Dedifferentiated amniotic fluid mesenchymal stem cell (primary cell): ENCODE data around the gene CUL7.
"Not testable (repeated sequence)": the region's sequence is repeated elsewhere in the genome, so short reads cannot be mapped to it uniquely, and the experiment has no call there.

Source experiments
- DNase-seq: peaks from one replicate; pipeline ENCODE4 v3.0.0-alpha.2; 2016; ENCODE audit errors: extremely low spot score

CUL7 gene

DNA sequence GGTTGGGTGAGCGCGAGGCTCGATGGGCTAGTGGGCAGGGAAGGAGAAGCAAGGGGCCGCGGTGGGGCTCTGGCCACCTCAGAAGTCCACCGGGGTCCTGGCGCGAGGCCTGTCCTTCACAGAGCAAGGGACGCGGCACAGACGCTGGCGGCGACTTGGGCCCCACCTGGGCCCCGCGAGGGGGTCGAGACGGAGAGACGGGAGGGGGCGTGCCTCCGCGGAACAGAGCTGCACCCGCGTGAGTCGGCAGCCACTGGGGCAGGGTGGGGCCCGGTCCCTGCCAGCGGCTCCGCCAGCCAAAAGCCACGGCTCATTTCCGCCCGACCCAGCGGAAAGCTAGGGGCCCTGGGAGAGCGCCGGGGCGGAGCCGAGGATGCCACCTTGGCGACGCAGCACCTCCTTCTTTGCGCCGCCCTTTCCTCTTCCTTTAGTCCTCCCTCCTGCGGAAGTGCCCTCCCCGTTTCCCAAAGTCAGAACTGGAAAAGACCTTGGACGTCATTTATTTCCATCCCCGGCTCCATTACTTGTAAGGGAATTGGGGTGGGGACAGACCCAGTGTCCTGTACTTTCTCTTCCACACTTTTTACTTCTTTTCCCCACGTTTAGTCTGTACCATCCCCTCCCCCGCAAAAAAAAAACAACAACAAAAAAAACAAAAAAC lies at the start of gene CUL7:
TSS of gene CUL7 (minus strand) at position 307 of the 661 bp plus-strand sequence. CDS start 1,063 bp downstream, outside the sequence.
- peak; percentile 94 for DNase-seq

DNA sequence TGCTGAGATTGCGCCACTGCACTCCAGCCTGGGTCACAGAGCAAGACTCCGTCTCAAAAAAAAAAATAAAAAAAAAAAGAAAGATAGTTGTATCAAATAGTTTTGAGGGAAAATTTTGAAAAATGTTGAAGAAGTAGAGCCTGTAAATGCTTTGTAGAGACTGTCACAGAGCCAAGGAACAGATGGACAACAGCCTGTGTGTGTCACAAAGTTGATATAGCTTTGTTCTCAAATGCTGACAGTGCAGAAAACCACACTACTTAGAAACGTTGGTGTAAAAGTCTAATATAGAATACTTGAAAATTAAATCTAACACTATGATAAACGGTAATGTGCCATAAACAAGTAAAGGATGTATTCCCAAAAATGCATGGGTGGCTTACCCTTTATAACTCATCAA lies 47.8 kb upstream of the CUL7 start:
- no peak for DNase-seq

DNA sequence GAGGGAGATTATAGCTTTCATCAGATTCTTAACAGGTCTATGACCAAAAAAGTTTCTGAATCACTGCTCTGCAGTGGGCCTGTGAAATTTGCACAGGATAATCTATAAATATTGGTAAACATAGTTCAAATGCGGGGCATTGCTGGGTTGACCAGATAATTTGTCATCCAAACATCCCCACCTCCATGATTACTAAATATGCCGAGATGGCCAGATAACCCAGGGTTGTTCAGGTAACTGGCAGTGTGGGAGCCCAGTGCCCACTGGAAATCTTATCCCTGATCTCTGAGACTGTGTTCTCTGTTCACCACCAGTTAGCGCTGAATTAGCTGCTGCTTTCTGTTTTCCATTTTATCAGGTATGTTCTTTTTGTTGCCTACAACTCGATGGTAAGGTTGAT lies 43.9 kb upstream of the CUL7 start:
- no peak for DNase-seq

DNA sequence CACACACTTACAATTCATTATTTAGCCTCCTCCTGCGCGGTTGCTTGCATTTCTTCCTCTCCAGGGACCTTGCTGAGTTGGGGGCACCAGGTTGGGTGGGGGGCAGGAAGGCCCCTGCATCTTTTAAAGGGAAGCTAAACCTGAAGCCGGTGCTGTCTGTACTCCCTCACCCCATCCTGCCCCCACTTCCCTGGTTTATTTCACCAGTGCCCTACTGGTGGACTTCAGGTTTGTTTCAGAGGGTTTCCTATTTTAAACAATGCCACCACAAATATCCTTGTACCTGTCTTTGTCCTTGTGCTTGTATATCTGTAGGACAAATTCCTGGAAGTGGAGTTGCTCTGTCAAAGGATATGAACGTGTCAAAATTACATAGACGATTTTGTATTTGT lies 43.4 kb upstream of the CUL7 start:
- DNase-seq = no peak

DNA sequence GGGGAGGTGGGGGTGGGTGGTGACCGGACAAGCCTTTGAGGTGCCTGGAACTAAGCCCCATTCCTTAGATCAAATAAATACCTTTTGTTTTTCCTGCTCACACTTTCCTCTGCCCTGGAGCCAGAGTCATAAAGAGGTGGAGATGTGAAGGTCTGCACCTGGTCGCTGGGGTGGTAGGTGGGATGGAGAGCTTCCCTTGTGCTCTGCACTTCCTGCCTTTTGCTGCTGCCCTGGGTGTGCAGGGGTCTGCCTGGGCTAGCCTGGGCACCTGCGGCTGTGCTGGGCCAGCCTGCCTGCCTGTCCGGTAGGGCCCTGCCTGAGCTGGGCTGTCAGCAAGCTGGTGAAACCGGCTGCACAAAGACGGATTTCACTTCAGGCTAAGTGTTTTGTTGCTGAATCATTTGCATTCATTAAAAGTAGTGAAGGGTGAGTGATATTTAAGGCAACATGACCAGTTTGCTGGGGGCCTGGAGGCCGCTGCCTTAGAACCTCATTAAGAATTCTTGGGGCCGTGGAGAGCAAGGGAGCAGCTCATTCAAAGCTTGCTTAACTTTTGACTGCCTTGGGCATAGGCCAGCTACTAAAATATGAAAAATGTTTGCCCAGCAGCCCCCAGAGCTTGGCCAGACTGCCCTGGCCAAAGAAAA lies 42.9 kb upstream of the CUL7 start:
- peak; percentile 75 for DNase-seq

DNA sequence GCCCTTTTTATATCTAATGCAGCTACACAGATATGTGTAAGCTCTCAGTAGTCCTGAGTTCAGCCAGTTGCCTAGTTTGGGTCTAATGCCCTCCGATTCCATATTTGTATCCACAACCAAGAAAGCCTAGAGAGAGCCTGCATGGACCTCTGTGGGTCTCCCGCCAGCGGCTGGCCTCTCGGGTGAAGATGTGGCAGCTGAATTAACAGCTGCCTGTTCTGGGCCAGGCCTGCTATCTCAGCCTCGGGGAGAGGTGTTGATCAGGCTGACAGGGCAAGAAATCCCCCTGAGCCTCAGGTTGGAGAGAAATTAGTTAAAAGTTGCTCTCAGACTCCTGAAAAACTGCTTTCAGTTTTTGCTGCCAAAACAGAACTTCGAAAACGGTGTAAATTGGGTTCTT lies 42.3 kb upstream of the CUL7 start:
- DNase-seq = no peak

DNA sequence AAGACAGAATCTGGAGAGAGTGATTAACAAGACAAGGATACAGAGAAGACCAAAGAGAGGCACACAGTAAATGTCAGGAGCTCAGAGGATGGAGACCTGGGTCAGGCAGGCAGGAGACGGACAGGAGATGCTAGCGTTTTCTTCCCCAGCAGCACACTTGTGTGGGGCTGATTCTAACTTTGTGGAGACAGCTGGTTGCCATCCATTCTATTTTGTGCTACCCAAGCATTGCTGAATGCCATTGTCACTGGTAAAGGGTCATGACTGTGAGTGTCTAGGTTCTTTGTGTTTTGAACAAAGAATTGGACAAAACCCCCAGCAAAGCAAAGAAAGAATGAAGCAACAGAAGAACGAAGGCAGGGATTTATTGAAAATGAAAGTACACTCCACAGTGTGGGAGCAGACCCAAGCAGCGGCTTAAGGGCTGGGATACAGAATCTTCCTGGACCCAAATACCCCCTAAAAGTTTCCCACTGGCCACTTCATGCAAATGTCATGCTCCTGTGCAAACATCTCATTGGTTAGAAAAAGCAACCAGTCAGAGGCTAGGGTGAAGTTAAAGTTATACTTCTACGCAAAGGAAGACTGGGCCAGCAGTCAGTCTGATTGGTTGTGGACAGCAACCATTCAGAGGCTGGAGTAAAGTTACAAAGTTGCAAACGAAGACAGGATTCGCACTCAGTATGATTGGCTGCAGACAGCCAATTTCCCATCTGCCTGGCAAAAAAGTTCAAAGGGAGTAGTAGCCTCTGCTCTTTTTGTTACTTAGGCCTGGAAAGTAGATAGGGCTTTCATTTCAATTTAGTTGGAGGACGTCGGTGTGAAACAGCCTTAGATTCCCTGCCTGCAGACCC lies 40.0 kb upstream of the CUL7 start:
- peak; percentile 57 for DNase-seq

DNA sequence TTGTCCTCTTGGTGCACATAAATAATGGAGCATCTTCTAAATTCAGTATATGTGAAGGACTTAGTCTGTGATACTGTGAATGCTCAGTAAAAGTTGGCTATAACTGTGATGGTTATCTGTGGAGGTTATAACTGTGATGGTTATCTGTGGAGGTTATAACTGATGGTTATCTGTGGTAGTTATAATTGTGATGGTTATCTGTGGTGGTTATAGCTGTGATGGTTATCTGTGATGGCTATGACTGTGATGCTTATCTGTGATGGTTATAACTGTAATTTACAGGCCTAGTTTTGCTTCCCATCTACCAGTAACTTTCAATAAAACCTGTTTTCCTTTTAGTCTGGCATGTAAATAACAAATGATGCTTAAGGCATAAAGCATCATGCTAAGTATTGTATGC lies 39.0 kb upstream of the CUL7 start:
- DNase-seq = no peak

DNA sequence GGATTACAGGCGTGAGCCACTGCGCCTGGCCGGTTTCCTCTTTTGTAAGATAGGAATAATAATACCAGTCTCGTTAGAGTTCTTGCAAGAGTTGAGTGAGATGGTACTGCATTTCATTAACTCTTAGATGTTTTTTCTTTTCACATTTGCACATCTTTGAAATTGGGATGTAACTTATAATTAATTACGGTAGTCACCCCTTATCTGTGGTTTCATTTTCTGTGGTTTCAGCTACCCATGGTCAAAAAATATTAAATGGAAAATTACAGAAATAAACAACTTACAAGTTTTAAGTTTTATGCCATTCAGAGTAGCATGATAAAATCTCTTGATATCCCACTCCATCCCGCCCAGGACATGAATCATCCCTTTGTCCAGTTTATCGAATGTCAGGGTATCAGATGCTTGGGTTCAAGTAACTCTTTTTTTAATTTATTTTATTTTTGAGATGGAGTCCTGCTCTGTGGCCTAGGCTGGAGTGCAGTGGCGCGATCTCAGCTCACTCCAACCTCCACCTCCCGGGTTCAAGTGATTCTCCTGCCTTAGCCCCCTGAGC lies 37.9 kb upstream of the CUL7 start:
- no peak for DNase-seq

DNA sequence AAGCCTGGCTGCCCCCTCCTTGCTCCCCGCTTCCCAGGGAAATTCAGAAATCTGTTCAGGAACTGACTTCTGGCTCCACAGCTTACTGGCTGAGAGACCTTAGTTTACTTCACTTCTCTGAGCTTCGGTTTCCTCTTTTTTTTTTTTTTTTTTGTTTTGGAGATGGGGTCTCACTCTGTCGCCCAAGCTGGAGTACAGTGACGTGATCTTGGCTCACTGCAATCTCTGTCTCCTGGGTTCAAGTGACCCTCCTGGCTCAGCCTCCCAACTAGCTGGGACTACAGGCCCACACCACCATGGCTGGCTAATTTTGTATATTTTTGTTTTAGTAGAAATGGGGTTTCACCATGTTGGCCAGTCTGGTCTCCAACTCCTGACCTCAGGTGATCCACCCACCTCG lies 37.4 kb upstream of the CUL7 start:
- DNase-seq = no peak

DNA sequence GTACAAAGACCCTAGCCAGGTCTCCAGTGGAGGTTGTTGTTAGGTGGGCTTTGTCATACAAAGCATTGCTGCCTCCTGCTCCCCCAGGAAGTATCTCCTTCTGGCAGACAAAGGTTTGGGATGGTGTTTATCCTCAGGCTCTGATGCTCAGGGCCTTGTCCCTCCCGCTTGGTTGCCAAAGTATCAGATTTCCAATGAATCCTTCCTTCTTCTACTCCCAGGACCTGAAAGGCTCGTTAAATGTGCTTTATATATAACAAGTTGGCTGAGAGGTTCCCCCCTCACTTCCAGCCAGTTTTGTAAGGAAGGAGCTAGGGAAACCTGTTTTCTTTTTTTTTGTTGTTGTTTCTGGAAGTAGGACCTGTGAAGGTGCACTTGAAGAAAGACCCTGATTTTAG lies 36.9 kb upstream of the CUL7 start:
- no peak for DNase-seq

DNA sequence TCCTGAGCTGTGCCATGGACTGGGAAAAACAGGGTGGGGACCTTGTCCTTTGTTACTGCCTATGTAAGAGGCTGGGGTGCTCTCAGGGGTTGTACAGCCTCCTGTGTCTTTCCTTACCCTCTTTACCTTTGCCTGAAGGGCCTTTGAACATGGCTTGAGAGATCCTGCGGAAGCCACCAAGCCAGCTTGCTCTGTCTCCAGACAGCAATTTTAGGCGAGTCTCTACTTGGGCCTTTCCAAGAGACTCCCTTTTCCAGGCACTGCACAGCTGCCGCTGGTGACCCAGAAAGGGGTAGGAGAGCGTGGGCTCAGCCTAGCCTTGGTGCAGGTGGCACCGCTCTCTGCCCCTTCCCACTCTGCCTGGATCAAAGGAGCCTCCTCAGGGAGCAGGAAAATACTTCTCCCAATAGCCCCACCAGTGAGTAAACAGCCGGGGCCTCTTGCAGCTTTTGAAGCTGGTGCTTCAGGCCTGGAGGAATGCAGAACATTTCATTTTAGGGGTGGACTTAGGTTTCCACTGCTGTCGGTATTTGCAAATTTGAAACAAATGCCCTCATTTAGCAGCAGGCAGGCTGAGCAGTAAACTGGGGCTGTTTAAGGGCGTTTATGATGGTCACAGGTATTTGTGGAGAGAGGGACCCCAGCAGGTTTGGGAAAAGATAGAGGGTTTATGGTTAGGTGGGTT lies 36.4 kb upstream of the CUL7 start:
- DNase-seq = peak; percentile 48

DNA sequence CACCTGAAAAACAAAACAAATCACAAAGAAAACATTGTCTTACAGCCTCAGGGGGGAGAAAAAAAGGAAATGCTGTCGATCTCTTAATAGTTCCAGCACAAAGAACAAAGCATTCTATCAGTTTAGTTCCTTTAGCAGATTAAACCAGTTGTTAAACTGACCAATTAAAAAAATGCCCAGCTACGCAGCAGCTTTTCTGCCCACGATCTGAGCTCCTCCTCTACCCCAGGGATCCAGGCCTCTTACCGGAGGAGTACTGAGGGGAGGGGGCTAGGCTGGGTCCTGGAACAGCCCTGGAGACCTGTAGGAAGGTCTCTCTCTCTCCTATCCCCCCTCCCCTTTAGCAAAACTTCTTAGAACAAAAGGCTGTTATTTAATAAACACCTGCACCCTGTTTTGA lies 35.8 kb upstream of the CUL7 start:
- DNase-seq = no peak

DNA sequence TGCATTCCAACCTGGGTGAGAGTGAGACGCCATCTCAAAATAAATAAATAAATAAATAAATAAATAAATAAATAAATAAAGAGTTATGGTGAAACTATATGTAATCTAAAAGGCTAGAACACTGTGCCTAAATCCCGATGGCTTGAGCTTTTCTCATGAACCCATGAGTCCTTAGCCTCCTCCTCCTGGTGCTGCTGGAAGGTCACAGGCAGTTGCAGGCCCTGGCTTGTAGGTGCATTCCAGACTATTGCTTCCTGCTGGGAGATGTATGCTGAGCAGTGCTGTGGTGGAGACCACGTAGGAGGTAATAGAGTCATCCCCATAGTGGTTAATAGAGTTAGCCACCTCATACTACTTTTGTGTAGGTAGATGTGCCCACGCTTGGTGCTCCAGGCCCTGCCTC lies 35.0 kb upstream of the CUL7 start:
- no peak for DNase-seq

DNA sequence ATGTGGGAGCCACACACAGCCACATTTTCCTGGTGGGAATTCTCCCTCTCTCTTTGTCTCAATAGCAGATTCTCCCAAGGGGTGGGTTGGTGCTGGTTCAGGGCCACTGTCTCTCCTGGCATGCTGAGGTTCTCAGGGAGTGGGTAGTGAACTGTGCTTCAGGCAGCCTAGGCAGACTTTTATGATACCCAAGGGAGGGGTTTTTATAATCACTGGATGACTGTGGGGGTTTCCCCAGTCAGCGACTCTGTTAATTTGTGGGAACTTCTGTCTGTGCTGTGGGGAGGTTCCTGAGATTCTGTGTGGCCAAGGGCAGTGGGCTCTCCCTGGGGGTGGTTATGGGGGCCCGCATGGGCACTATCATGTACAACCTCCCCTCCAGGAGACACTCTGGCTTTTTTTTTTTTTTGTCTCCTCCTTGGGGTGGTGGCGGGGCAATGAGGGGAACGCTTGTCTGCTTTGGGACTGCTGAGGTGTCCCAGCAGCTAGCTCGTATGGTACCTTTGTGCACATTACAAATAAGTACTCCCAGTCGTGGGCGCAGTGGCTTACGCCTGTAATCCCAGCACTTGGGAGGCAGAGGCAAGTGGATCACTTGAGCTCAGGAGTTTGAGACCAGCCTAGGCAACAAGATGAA lies 32.5 kb upstream of the CUL7 start:
- no peak for DNase-seq

DNA sequence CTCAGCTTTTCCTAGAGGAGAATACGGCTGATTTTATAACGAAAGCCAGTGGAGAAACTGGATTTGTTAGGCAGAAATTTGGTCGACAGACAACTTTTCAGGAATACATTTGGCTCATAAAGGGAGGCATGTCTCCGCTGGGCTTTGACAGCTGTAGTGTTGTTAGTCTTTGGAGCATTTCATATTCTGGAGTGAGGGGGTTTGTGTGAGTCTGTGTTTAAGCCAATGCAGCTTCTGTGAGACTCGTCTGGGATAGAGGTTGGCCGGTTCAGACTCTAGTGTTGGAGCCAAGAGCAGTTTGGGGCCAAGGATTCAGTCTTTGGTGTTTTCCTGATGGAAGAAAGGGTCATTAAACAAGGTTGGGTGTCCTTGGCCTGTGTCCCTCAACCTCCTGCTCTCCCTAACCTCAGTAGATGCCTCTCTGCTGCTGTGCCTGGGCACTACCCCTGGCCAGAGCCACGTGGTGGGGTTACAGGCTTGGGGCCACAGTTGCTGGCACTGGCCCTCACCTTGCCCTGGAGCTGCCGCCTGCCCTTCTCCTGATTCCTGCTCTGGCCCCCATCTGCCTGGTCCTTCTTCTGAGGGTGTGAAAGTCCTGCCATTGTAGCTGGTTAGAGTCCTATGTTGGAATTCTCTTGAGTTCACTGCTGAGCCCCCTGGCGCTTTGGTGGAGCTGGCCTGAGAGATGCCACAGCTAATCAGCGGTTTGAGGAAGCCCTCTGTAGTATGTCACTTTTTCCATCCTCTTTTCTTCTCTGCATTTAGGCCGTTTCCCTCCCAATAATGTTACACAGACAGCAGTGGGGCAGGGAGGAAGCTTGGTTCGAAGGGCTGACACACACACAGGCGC lies 29.4 kb upstream of the CUL7 start:
- DNase-seq = peak; percentile 34

DNA sequence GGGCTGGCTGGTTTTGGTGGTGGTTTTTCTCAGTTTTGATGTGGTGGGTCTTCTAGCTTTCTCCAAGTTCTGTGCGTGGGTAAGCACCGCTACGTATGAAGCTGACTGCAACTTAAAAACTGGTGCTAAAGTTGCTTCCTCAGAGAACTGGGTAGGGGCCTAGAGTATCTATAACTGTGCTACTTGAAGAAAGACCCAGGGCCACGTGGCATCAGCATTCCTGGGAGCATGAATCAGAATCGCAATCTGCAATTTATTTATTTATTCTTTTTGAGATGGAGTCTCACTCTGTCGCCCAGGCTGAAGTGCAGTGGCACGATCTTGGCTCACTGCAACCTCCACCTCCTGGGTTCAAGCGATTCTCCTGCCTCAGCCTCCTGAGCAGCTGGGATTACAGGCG lies 28.3 kb upstream of the CUL7 start:
- DNase-seq = not testable (repeated sequence)

DNA sequence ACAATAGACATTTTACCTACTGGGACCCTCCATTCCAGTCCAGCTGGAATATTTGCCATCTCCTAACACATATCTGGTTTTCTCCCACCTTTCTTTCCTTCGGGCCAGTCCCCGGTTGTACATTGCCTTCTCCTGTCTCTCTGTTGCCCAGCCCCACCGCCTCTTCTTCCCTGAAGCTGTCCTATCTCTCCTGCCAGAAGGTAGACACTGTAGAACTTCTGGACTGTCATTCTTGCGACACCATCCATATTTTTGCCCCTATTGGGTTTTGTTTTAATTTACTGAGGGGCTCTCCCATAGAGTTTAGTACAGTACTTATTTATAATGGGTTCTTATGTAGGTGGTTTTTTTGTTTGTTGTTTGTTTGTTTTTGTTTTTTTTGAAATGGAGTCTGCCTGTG lies 27.4 kb upstream of the CUL7 start:
- DNase-seq = no peak

DNA sequence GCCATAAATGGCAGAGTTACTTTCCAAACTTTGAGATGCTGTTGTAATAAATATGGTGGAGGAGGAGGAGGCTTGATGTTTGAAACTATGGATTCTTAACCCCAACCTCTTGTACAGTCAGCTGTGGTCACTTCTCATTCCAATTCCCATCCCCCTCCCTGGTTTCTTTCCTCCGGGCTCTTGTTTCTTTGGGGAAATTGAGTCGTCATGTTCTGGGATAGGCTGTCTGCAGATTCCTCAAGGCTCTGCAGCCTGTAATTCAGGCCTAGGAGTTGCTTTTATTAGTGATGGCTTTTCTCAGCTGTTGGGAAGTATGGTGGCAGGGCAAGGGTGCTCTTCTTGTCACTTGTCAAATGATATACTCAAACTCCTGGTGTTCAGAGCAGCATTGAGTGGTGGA lies 25.0 kb upstream of the CUL7 start:
- peak; percentile 68 for DNase-seq

DNA sequence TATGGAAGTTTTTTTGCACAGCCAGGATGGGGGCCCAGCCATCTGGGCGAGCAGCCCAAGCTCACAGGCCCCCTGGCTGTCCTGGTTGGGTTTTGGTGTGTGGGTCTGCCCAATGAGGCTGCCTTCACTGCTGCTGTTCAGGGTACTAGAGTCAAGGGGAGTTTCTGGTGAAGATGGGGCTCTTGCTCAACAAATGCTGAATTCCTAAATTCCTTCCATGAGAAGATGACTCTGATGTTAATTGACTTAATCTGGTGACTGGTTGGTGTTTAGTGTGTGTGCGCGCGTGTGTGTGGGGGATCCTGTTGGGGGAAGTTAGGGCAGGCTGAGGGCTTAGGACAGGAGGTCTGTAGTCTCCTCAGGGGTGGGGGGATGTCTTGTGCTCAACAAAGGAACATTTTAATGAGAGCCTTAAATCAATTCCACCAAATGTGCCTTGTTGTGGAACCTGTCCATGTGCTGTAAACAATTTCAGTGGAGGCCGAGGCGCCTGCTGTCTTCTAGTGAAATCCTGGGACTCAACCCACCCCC lies 24.4 kb upstream of the CUL7 start:
- DNase-seq = no peak
